Left forelimb (tissue), 1 donor: ENCODE measurements around the gene UPP1.
"Not testable (repeated sequence)": the region's sequence is repeated elsewhere in the genome, so short reads cannot be mapped to it uniquely, and the experiment has no call there.

ENCODE experiments used
- DNase-seq: peaks from one replicate; pipeline ENCODE4 v3.0.0-alpha.2; 2018; ENCODE audit warnings: low spot score

UPP1 gene

GRCh38 chr7:48112401-48113165, 23.5 kb downstream of the UPP1 start:
- no peak for DNase-seq

GRCh38 chr7:48113275-48113674, 24.2 kb downstream of the UPP1 start:
- no peak for DNase-seq

- no peak for DNase-seq
Measured at GRCh38 chr7:48114115-48114514, 25.1 kb downstream of the UPP1 start.

GRCh38 chr7:48114589-48114988, 25.5 kb downstream of the UPP1 start:
- no peak for DNase-seq

GRCh38 chr7:48116043-48116442, 27.0 kb downstream of the UPP1 start:
- DNase-seq = no peak

GRCh38 chr7:48118041-48118440, 29.0 kb downstream of the UPP1 start:
- no peak for DNase-seq

GRCh38 chr7:48120536-48120935, 31.5 kb downstream of the UPP1 start:
- DNase-seq = not testable (repeated sequence)

GRCh38 chr7:48126037-48126436, 37.0 kb downstream of the UPP1 start:
- DNase-seq = no peak

GRCh38 chr7:48130658-48131108, 41.6 kb downstream of the UPP1 start:
- DNase-seq = no peak

GRCh38 chr7:48132792-48133191, 43.7 kb downstream of the UPP1 start:
- no peak for DNase-seq

- no peak for DNase-seq
Measured at GRCh38 chr7:48139459-48139858, 50.4 kb downstream of the UPP1 start.

GRCh38 chr7:48140001-48140681, 51.1 kb downstream of the UPP1 start:
- no peak for DNase-seq

GRCh38 chr7:48141521-48141920, 52.5 kb downstream of the UPP1 start:
- no peak for DNase-seq

- no peak for DNase-seq
Measured at GRCh38 chr7:48144291-48144768, 55.3 kb downstream of the UPP1 start.

- no peak for DNase-seq
Measured at GRCh38 chr7:48147078-48147591, 58.1 kb downstream of the UPP1 start.

GRCh38 chr7:48147690-48148089, 58.6 kb downstream of the UPP1 start:
- DNase-seq = not testable (repeated sequence)

GRCh38 chr7:48148311-48148710, 59.2 kb downstream of the UPP1 start:
- no peak for DNase-seq

GRCh38 chr7:48149058-48149457, 60.0 kb downstream of the UPP1 start:
- DNase-seq = no peak

GRCh38 chr7:48150086-48150485, 61.0 kb downstream of the UPP1 start:
- no peak for DNase-seq

GRCh38 chr7:48154792-48155413, 65.8 kb downstream of the UPP1 start:
- DNase-seq = no peak
